ENCODE results near the gene SUPT20H.

GRCh38 chr13:37069597-37070103 lies 10.2 kb upstream of the SUPT20H start:
- TF ChIP-seq CTCF (IDR thresholded peaks at IDR 0.05; ENCODE audit: poor library complexity): no peak
- no peak for TF ChIP-seq EZH2 (IDR thresholded peaks at IDR 0.05; ENCODE audit: borderline replicate concordance)
